K562 (cell line): ENCODE measurements around the gene SYMPK. TPM values are rescaled to one million over a fixed set of nuclear protein-coding genes. Genes with fewer than 3 reads are reported as not detected.

Experiments used
- ARID4B ChIP-seq: sonication (generic); formaldehyde crosslinking; IDR thresholded peaks from 2 replicates; pipeline ENCODE4 v1.8.0; 2022; ENCODE audit warnings: mild to moderate bottlenecking, missing genetic modification reagents
- CXXC5 ChIP-seq: fragments of 250-450 bp; sonication (Bioruptor Pico); IDR thresholded peaks from 2 replicates; pipeline ENCODE4 v1.8.0; 2022; ENCODE audit warnings: inconsistent platforms, mild to moderate bottlenecking, moderate library complexity
- EHMT2 ChIP-seq: fragments of 450-650 bp; IDR thresholded peaks from 2 replicates; pipeline ENCODE4 v1.6.1; 2018; ENCODE audit warnings: antibody characterized with exemption
- IFI16 ChIP-seq: fragments of 250-450 bp; sonication (Bioruptor Pico); IDR thresholded peaks from 2 replicates; pipeline ENCODE4 v2.1.2; 2022; ENCODE audit warnings: mild to moderate bottlenecking, inconsistent platforms
- KDM2B ChIP-seq: fragments of 250-450 bp; sonication (Bioruptor Pico); IDR thresholded peaks from 2 replicates; pipeline ENCODE4 v1.8.0; 2021; ENCODE audit warnings: mild to moderate bottlenecking, moderate library complexity
- MTA2 ChIP-seq: fragments of 450-650 bp; IDR thresholded peaks from 2 replicates; pipeline ENCODE4 v1.6.1; 2016; ENCODE audit warnings: low read depth
- NCOA6 ChIP-seq: fragments of 450-650 bp; IDR thresholded peaks from 2 replicates; pipeline ENCODE4 v1.6.1; 2017; ENCODE audit warnings: mild to moderate bottlenecking
- POLR3A ChIP-seq: IDR thresholded peaks from 2 replicates; pipeline ENCODE4 v1.6.1; 2011; ENCODE audit warnings: borderline replicate concordance, mild to moderate bottlenecking, moderate library complexity; ENCODE audit not compliant: insufficient read length, insufficient read depth; ENCODE audit errors: extremely low read depth
- RBM34 ChIP-seq: fragments of 200-400 bp; formaldehyde crosslinking; IDR thresholded peaks from 2 replicates; pipeline ENCODE4 v1.6.1; 2018; ENCODE audit warnings: low read length, borderline replicate concordance; ENCODE audit not compliant: insufficient read depth
- SMAD3 ChIP-seq: fragments of 450-650 bp; formaldehyde crosslinking; conservative IDR thresholded peaks from 2 replicates; pipeline ENCODE4 v1.4.0; 2020; ENCODE audit warnings: mild to moderate bottlenecking
- SMAD4 ChIP-seq: fragments of 250-450 bp; sonication (Bioruptor Pico); conservative IDR thresholded peaks from 2 replicates; pipeline ENCODE4 v1.8.0; 2021; ENCODE audit warnings: inconsistent platforms, mild to moderate bottlenecking, moderate library complexity
- SNRNP70 ChIP-seq: fragments of 200-400 bp; formaldehyde crosslinking; optimal IDR thresholded peaks from 2 replicates; pipeline ENCODE3; 2017; ENCODE audit warnings: low read depth, low read length
- TBP ChIP-seq: optimal IDR thresholded peaks from 2 replicates; pipeline ENCODE3; 2011; ENCODE audit warnings: low read depth, low read length, improper control_type of control experiment
- THAP12 ChIP-seq: fragments of 250-450 bp; sonication (Bioruptor Pico); IDR thresholded peaks from 2 replicates; pipeline ENCODE4 v1.9.0; 2021; ENCODE audit warnings: mild to moderate bottlenecking, inconsistent platforms
- ZBTB49 ChIP-seq: sonication (generic); formaldehyde crosslinking; IDR thresholded peaks from 2 replicates; pipeline ENCODE4 v1.8.0; 2022; ENCODE audit warnings: missing genetic modification reagents, mild to moderate bottlenecking, borderline replicate concordance
- ZFPM2 ChIP-seq: fragments of 250-450 bp; sonication (Bioruptor Pico); IDR thresholded peaks from 2 replicates; pipeline ENCODE4 v1.5.1; 2022; ENCODE audit warnings: mild to moderate bottlenecking
- ZNF165 ChIP-seq: fragments of 250-450 bp; sonication (Bioruptor Pico); IDR thresholded peaks from 2 replicates; pipeline ENCODE4 v1.4.0; 2020; ENCODE audit warnings: borderline replicate concordance
- ZNF408 ChIP-seq: fragments of 250-450 bp; sonication (Bioruptor Pico); IDR thresholded peaks from 2 replicates; pipeline ENCODE4 v1.4.0; 2020; ENCODE audit warnings: low read depth, mild to moderate bottlenecking, moderate library complexity
- polyA plus RNA-seq, 8 experiments: library from polyadenylated mRNA; depleted of rRNA in 4 of 8; stranded (reverse) in 5 of 8; unstranded in 3 of 8; fragments of >200 nt; fragmentation: Nextera tagmentation in 2 of 8; fragmentation: Illumina TruSeq in 1 of 8; extraction: Ambion mirVana in 2 of 8; extraction: Trizol in 1 of 8; gene quantifications; 2 replicates each; pipeline versions ENCODE4 v1.2.1 to v1.2.3, GENCODE V29; 2011 to 2014; ENCODE audit warnings: inconsistent platforms in 1 of 8, missing spikeins in 1 of 8
- total RNA-seq, 7 experiments: library from RNA; depleted of rRNA in 6 of 7; stranded (reverse); fragments of >200 nt in 6 of 7; fragmentation: Illumina TruSeq in 2 of 7; extraction: Trizol in 2 of 7; gene quantifications; 2 replicates each; pipeline versions ENCODE4 v1.2.1 to v1.2.3, GENCODE V29; 2011 to 2021; ENCODE audit warnings: low replicate concordance in 1 of 7

The SYMPK gene
- total and polyA plus RNA-seq, 9 of the 15 experiments (the other 6 are each of a cell fraction or from before 2014, with no cell fraction given): 0.73 to 95.5 (median 58.4) TPM

- no peak for TF ChIP-seq ZNF408 (CRISPR knock-in tag)
- peak; percentile 52; the same call in 1 of the 2 replicates for TF ChIP-seq THAP12 (CRISPR knock-in tag)
- TF ChIP-seq POLR3A: no peak
- TF ChIP-seq ARID4B (CRISPR knock-in tag): 0 out of 2 replicates have a peak, but pooled peaks have one; percentile 30
- no peak for TF ChIP-seq SMAD3
- no peak for TF ChIP-seq IFI16
- TF ChIP-seq ZBTB49 (CRISPR knock-in tag): no peak
- TF ChIP-seq ZFPM2 (CRISPR knock-in tag): no peak
- peak; percentile 61 for TF ChIP-seq SMAD4
- peak; percentile 91 for TF ChIP-seq NCOA6
- peak; percentile 78 for TF ChIP-seq CXXC5 (CRISPR knock-in tag)
- peak; percentile 45 for TF ChIP-seq TBP
- 0 out of 2 replicates have a peak, but pooled peaks have one; percentile 18 for TF ChIP-seq RBM34
- TF ChIP-seq ZNF165 (CRISPR knock-in tag): no peak
- no peak for TF ChIP-seq MTA2
- TF ChIP-seq SNRNP70: no peak
- TF ChIP-seq KDM2B (CRISPR knock-in tag): no peak
- no peak for TF ChIP-seq EHMT2
Measured at GRCh38 chr19:45885556-45886426, 22.8 kb upstream of the SYMPK start, which contains the start of gene IRF2BP1 (continued).
